ENCODE data around the gene CDH7.

The CDH7 gene, protein sequence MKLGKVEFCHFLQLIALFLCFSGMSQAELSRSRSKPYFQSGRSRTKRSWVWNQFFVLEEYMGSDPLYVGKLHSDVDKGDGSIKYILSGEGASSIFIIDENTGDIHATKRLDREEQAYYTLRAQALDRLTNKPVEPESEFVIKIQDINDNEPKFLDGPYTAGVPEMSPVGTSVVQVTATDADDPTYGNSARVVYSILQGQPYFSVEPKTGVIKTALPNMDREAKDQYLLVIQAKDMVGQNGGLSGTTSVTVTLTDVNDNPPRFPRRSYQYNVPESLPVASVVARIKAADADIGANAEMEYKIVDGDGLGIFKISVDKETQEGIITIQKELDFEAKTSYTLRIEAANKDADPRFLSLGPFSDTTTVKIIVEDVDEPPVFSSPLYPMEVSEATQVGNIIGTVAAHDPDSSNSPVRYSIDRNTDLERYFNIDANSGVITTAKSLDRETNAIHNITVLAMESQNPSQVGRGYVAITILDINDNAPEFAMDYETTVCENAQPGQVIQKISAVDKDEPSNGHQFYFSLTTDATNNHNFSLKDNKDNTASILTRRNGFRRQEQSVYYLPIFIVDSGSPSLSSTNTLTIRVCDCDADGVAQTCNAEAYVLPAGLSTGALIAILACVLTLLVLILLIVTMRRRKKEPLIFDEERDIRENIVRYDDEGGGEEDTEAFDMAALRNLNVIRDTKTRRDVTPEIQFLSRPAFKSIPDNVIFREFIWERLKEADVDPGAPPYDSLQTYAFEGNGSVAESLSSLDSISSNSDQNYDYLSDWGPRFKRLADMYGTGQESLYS

DNA sequence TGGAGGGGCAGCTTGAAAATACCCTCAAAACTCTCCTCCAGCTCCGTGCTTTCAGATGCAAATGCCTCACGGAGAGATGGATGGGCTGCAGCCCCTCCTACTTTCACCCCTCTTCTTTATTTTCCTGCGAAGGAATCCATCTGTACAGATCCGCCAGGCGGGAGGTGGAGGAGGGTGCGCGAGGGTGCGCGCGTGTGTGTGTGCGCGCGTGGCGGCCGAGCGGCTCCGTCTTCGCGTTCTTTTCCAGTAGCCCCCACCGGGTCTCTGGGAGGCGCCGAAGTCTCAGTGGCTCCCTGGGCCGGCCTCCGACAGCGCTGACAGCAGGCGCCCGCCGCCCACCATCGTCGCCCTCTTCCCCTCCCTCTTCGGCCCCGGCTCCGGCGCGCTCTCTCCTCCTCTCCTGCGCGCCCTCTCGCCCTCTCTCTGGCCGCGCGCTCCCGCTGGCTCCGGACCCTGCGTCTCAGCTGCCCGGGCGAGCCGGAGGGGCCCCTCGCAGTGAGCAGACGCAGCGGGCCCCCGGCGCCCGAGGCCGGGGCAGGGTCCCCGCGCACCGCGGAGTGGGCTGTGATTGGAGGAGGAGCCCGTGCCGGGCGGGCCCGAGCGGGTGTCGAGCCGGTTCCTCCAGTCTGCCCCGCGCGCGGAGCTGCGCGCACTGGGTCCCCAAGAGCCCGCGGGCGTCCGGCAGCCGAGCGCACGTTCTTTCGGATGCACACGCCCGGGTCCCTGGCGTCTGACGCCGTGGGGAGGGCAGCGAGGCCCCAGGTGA is at the start of gene CDH7:
Gene CDH7 (plus strand): TSS at position 624 of the 766 bp plus-strand sequence. CDS start 11,831 bp downstream, outside the sequence.
- no peak for DNase-seq (ENCODE audit: low read depth in 2 of 2)

DNA sequence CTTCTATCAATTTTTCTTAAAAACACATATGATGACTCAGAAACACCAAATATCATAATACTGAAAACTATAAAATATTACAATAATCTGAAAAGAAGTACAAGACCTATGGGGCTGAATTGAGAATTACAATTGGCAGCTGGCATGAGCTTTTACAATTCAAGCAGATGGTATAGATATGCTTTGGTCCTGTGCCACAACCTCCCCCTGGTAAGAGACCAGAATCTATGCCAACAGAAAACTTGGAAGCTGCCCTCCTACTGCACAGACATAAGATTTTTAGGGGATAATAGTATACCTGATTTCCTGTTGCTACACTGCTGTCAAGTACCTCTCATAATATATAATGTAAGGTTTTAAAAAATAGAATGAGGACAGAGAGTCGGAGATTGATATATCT is 46.8 kb upstream of the CDH7 start:
- no peak for DNase-seq (ENCODE audit: low read depth in 2 of 2)

DNA sequence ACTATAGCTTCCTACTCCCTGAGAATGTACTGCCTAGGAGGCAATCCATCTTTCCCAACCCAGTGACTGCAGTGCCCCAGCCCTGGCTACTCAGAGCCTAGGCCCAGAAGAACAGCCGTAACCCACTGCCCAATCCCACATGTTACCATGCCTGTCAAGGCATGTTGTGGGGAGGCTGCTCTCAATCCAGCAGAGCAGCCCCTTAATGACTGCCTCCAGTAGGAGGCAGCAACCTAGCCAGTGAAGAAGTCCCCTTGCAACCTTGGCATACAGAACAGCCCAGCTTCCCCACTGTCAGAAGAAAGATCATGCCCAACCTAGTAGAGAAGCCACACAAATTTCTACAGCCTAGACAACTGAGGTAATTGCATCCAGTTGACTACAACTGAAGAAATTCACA is 44.2 kb upstream of the CDH7 start:
- DNase-seq (ENCODE audit: low read depth in 2 of 2), result no peak

- DNase-seq (ENCODE audit: low read depth in 2 of 2), result no peak
Observed at GRCh38 chr18:65711493-65711892, 39.3 kb upstream of the CDH7 start.

DNA sequence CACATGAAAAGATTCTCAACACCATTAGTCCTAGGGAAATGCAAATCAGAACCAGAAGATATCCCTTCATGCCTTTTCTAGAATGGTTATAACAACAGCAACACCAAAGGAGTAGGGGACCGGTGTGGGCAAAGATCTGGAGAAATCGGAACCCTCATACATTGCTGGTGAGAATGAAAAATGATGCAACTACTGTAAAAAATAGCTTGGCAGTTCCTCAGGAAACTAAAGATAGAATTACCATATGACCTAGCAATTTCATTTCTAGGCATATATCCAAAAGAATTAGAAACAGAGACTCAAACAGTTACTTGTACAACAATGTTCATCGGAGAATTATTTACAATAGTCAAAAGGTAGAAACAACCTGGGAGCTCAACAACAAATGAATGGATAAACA is 29.2 kb upstream of the CDH7 start:
- no peak for DNase-seq (ENCODE audit: low read depth in 2 of 2)

DNA sequence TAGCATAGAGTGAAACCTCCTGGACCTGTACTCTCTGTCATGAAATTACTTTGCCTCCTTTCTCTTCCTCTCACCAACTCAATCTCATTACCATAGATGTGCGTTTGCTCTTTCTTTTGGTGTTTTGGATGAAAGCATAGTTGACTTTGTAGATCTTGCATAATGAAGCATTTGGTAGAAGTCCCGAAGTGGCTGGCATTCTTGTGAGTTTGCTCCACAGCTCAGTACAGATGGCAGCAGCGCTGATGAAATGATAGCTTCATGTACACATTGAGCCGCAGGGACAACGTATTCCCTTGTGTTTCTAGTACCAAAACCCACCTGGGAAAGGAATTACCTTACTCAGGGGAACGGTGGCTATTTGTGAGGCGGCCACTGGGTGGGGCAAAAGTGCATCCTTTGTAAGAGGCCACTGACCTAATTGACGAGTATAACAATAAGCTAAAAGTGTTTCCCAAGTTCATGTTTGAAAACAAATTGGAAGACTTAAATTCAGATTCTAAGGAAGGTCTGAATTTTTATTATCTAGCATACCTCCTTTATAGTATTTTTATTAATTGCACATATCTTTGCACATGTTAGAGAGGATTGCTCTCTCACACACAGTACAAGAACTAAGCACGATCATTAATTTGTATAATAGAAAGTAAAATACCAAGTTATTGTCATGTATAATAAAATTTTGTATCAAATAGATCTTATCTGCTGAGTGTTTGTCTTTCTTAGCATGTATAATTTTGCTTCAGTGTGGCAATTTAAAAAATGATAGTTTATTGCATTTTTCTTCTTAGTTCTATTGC is 25.4 kb upstream of the CDH7 start:
- no peak for DNase-seq (ENCODE audit: low read depth in 2 of 2)

- DNase-seq (ENCODE audit: low read depth in 2 of 2), result no peak
Observed at GRCh38 chr18:65735155-65735554, 15.7 kb upstream of the CDH7 start.

DNA sequence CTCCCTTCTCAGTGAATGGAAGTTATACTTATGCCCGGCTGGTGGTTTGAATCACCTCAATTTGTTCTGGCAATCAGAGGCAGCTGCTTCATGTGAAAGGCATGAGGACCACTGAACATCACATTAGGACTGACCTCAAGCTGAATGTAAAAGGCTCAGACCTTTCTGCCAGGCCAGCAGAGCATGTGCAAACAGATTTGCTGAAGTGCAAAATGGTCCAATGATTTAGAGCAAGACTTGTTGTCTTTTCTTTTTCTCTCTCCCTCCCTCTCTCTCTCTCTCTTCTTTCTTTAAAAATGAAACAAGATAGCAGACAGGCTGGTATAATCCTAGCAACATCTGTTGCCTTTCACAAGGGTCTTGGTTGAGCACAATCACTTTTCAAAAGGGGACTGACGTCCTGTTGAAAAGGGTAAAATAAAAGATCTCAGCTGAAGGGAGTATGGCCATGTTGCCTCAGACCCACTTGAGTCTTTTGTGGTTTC is 13.3 kb upstream of the CDH7 start:
- no peak for DNase-seq (ENCODE audit: low read depth in 2 of 2)

GRCh38 chr18:65746936-65747335 is 3.9 kb upstream of the CDH7 start:
- no peak for DNase-seq (ENCODE audit: low read depth in 2 of 2)

DNA sequence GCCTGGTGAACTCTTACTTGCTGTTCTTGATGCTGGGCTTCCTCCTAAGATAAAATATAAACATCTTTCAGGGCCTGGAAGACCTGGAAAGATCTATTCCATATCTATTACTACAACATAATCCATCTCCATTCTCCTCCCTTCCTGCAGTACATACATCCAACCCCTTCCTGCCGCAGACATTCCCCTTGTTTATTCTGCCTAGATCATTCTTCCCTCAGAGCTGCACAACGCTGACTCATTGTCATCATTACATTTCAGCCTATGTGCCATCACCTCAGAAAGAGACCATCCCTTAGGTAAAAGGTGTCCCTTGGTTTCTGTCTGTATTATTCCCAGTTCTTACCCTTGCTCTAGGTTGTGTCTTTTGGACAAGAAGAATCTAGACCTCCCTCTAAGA is 2.5 kb upstream of the CDH7 start:
- DNase-seq (ENCODE audit: low read depth in 2 of 2), result no peak

DNA sequence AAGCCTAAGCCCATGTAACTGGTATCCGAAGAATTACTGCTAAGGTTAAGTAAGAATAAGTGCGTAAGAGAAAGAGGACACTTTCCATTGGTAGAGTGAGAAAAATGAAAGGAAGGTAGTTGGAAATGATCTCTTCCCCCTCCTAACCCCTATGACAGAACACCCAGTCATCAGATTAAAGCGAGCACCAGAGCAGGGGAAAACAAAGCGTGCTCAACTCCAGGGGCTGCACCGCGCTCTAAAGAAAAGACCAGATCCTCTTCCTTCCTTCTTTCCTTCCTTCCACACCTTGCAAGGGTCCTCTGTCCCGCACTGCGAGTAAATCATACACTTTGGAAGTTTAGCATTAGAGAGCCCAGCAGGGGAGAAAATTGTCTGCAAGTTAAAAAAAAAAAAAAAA is 971 bp upstream of the CDH7 start:
- no peak for DNase-seq (ENCODE audit: low read depth in 2 of 2)

DNA sequence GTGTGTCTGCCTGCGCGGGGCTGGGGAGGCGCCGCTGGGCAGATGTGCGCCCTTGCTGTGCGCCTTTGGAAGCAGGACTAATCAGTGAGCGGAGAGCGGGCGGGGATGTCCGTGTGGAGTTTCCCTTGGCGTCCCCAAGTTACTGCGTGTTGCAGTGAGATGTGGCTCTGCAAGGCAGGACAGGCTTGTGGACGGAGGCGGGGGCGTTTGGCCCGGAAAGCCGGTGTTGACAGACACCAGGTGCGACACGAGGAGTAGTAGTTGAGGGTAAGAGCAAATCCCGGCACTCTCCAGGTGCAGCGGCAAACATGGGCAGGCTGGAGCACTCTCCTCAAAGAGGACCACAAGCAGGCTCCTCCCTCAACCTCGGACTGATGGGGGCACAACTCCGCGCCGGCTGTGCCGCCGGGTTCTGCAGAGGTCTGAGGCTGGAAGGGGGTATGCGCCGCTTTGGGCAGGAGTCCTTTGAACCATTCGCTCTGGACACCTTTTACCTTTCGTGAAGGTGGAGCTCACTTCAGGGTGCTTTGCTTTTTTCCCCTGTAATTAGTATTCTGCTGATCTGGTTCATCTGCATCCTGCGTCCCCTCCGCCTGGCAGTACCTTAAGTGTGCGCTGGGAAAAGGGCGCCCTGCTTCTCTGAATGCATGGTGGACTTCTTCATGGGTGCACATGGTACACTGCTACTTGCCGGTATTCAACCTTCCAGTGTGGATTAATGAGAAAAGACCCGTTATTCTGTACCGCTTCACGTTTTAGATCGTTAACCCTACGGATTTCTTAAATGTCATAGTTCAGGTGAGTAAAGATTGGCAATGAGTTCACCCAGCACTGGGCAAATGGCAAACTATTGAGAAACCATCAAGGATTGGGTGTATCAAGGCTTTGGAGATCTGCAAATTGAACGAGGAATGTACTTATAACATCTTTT is 608 bp downstream of the CDH7 start:
- DNase-seq (ENCODE audit: low read depth in 2 of 2), result no peak

DNA sequence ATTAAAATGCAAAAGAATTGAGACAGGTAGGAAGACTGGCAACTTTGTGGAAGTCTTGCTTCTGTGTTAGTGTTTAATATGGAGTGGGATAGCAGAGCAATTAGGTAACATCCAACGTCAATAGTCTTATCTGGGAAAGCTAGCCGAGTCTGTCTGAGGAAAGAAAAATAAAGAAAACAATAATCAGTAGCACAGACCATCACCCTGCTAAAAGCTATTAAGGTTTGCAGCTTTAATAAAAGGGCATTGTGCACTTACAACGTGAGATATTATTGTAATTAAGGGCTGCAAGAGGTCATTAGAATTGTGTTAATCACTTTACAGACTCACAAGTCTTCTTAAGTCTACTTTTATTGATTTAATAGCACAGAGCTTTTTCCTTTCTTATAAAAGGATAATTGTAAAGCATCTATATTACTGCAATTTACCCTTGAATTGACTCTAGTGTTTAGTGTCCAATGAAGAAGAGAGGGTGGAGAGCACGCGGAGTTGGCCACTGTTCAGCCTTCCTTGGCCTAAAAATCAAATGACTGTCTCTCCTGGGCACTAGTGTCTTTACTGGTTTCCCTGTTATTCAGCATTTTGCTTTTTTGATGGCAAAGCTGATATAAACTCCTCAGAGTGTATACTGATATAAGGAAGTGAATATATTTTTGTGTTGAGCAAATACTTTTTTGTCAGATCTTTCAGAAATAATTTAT is 2.0 kb downstream of the CDH7 start:
- no peak for DNase-seq (ENCODE audit: low read depth in 2 of 2)

GRCh38 chr18:65753520-65753919 is 2.7 kb downstream of the CDH7 start:
- no peak for DNase-seq (ENCODE audit: low read depth in 2 of 2)

DNA sequence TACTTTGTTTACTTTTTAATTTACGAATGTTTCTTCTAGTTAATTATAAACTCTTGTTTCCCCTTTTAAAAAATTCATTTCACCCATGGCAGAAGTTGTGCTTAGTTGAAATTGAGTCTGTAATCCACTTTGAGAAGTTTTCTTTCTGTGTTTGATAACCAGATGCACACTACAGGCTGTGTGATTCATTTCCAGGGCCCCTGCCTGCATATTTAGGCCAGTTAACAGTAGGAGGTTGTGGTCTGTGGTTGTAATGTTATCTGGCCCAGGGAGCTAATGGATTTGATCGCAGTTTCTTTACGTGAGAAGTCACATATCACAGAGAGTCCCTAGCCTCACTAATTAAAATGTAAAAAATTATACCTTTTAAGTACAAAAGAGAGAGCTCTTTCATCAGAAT is 3.3 kb downstream of the CDH7 start:
- DNase-seq (ENCODE audit: low read depth in 2 of 2), result no peak

- no peak for DNase-seq (ENCODE audit: low read depth in 2 of 2)
Observed at GRCh38 chr18:65755616-65756015, 4.8 kb downstream of the CDH7 start.

DNA sequence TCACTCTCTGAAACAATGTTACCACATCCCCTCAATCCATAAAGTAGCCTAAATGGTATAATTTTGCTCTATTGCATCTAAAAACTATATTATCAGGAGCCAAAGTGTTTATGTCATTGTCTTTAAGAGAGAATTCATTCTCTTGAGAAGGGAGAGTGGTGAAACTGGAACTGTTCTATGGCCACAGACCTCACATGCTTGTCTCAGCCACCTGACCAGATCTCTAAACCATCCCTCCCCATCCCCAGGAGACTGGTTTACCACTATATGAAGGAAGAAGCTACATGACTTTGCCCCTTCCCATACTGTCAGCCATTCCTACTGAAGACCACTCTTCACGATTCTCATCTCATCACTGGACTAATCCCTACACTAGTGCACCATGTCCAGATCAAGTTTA is 9.6 kb downstream of the CDH7 start:
- no peak for DNase-seq (ENCODE audit: low read depth in 2 of 2)

DNA sequence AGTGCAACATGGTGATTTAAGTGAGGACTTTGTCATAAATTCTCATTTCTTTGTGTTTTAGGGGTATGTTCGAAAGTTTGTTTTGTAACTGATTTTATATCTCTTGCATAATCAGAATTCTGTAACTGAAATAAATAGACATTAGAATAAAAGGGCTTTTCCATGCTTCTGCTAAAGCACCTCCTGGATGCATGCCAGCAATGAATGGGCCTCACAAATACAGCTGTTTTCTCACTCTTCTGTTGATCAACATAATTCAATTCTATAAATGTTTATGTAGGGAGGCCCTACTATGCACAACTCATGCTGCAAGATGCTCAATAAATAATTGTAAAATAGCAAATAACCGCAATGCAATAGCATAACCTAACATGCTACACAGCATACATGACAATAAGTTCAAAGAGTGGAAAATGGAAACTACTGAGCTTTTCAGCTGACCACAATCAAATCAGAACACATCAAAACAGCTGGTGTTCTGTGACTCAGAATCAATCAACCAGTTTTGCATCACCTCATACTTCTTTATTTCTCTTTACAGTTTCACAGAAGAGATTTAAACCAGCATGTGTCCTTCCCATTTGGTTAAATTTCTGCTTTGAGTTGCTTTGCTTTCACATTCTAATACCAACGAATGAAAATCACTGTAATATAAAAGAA is 11.0 kb downstream of the CDH7 start:
- DNase-seq (ENCODE audit: low read depth in 2 of 2), result no peak

GRCh38 chr18:65762556-65762955 is 11.7 kb downstream of the CDH7 start:
- DNase-seq (ENCODE audit: low read depth in 2 of 2), result no peak
